ENCODE measurements around the gene CTSH.
"Not testable (repeated sequence)": the region's sequence is repeated elsewhere in the genome, so short reads cannot be mapped to it uniquely, and the experiment has no call there.

CTSH gene

GRCh38 chr15:78938658-78939488 is 6.0 kb downstream of the CTSH start:
- DNase-seq, result no peak

- DNase-seq, result no peak
Observed at GRCh38 chr15:78937132-78937739, 7.6 kb downstream of the CTSH start.

GRCh38 chr15:78934655-78935023 is 10.2 kb downstream of the CTSH start:
- DNase-seq, result no peak

- DNase-seq, result no peak
Observed at GRCh38 chr15:78933823-78934654, 10.8 kb downstream of the CTSH start.

GRCh38 chr15:78933187-78933822 is 11.5 kb downstream of the CTSH start:
- DNase-seq, result no peak

GRCh38 chr15:78932258-78932808 is 12.5 kb downstream of the CTSH start:
- no peak for DNase-seq

- DNase-seq, result no peak
Observed at GRCh38 chr15:78931439-78932257, 13.2 kb downstream of the CTSH start.

- DNase-seq, result no peak
Observed at GRCh38 chr15:78930577-78931388, 14.1 kb downstream of the CTSH start.

- no peak for DNase-seq
Observed at GRCh38 chr15:78929536-78930264, 15.1 kb downstream of the CTSH start.

- DNase-seq, result no peak
Observed at GRCh38 chr15:78928616-78929093, 16.2 kb downstream of the CTSH start.

- DNase-seq, result not testable (repeated sequence)
Observed at GRCh38 chr15:78928176-78928575, 16.7 kb downstream of the CTSH start.

GRCh38 chr15:78927077-78927790 is 17.6 kb downstream of the CTSH start:
- DNase-seq, result no peak

GRCh38 chr15:78925956-78926743 is 18.7 kb downstream of the CTSH start:
- DNase-seq, result no peak

GRCh38 chr15:78925076-78925624 is 19.7 kb downstream of the CTSH start:
- DNase-seq, result no peak

GRCh38 chr15:78923480-78924360 is 21.1 kb downstream of the CTSH start:
- DNase-seq, result no peak

GRCh38 chr15:78923015-78923414 is 21.8 kb downstream of the CTSH start:
- DNase-seq, result no peak

GRCh38 chr15:78922527-78922926 is 22.3 kb downstream of the CTSH start:
- no peak for DNase-seq

Measured in NCI-H2227 treated with DMSO at 0.1 percent for 48 hours (cell line).